ENCODE data around the gene ATP8A2.

ATP8A2 gene

GRCh38 chr13:25380741-25381324 lies 9.1 kb downstream of the ATP8A2 start:
- no peak for DNase-seq

- no peak for DNase-seq
These were observed 13.1 kb downstream of the ATP8A2 start for GRCh38 chr13:25384758-25385410.

- DNase-seq = no peak
These were observed 20.2 kb downstream of the ATP8A2 start for GRCh38 chr13:25391932-25392331.

- DNase-seq = no peak
These were observed 22.8 kb downstream of the ATP8A2 start for GRCh38 chr13:25394402-25395060.

- no peak for DNase-seq
These were observed 26.0 kb downstream of the ATP8A2 start for GRCh38 chr13:25397763-25398162.

- DNase-seq = no peak
These were observed 29.2 kb downstream of the ATP8A2 start for GRCh38 chr13:25400925-25401324.

- no peak for DNase-seq
These were observed 30.2 kb downstream of the ATP8A2 start for GRCh38 chr13:25401958-25402357.

GRCh38 chr13:25406377-25406776 lies 34.6 kb downstream of the ATP8A2 start:
- no peak for DNase-seq

- DNase-seq = no peak
These were observed 38.2 kb downstream of the ATP8A2 start for GRCh38 chr13:25409938-25410337.

- DNase-seq = no peak
These were observed 43.5 kb downstream of the ATP8A2 start for GRCh38 chr13:25415241-25415640.

GRCh38 chr13:25417535-25417934 lies 45.8 kb downstream of the ATP8A2 start:
- no peak for DNase-seq

GRCh38 chr13:25420161-25420560 lies 48.4 kb downstream of the ATP8A2 start:
- DNase-seq = no peak

GRCh38 chr13:25421612-25422011 lies 49.8 kb downstream of the ATP8A2 start:
- no peak for DNase-seq

GRCh38 chr13:25422153-25422552 lies 50.4 kb downstream of the ATP8A2 start:
- no peak for DNase-seq

GRCh38 chr13:25423831-25424230 lies 52.1 kb downstream of the ATP8A2 start:
- no peak for DNase-seq

GRCh38 chr13:25429466-25429865 lies 57.7 kb downstream of the ATP8A2 start:
- no peak for DNase-seq

- DNase-seq = peak; percentile 7
These were observed 60.9 kb downstream of the ATP8A2 start for GRCh38 chr13:25432691-25433090.

GRCh38 chr13:25440061-25440460 lies 68.3 kb downstream of the ATP8A2 start:
- DNase-seq = no peak

- no peak for DNase-seq
These were observed 74.5 kb downstream of the ATP8A2 start for GRCh38 chr13:25446261-25446660.

GRCh38 chr13:25447396-25447795 lies 75.6 kb downstream of the ATP8A2 start:
- DNase-seq = no peak

GRCh38 chr13:25453850-25454365 lies 82.1 kb downstream of the ATP8A2 start:
- DNase-seq = no peak

GRCh38 chr13:25455146-25455545 lies 83.4 kb downstream of the ATP8A2 start:
- DNase-seq = no peak

- no peak for DNase-seq
These were observed 85.8 kb downstream of the ATP8A2 start for GRCh38 chr13:25457566-25457965.
